NCI-H146 (cell line): ENCODE measurements around the gene SPA17.
A peak's percentile ranks its signal among the peaks of the same experiment; 100 is the strongest.

Source experiments
- DNase-seq: peaks from one replicate; lab custom pipeline; 2025; lab: John Stamatoyannopoulos, UW

Gene SPA17

DNA sequence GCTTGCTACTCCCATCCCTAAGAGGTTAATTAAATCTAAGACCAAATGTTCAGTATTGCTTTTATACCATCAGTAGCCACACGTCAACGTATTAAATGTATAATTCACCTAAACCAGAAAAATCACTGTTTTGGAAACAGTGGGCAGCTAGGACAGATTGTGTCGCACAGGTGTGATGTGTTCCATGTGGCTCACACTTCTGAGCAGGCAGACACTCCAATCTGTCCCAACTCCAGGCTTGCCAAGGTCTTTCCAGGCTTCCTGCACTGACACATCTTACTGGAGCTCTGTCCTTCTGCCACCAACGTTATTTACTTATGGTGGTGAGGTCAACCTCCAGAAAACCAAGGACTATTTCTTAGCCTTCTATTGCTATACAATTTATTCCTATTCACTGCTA is 11.6 kb upstream of the SPA17 start:
- DNase-seq, result no peak

DNA sequence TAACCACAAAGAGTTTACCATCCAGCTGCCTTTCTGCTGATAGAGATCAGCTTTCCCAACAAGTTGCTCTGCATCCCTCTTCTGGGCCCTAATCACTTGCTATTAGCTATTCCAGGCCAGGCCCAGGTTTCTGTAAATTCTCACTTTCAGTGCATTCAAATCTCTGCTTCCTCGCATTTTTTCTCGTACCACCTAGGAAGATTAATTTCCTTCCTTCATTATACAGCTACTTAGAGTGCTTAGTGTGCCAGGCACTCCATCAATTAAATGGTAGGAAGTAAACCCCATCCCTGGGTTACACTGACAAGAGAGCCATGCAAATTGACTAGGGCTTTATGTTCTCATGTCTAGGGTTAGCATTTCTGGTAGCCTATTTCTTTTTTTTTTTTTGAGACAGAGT is 9.8 kb upstream of the SPA17 start:
- DNase-seq, result no peak

GRCh38 chr11:124667601-124668000 is 6.1 kb upstream of the SPA17 start:
- no peak for DNase-seq

DNA sequence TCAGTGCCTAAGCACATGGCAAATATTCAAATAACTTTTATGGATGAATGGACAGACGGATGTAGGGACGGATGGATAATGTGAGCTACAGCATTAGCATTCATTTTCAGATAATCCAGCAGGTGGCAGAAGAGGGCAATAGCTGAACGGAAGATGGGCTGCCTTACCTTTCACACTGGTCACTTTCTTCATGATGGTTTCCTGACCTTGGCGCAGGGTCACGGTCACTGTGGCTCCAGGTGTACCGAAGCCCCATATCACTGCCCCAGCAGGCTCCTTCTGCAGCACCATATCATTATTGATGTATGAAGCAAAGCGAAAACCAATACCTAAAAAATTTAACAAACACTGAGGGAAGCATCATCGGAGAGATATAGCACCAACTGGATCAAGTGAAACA is 4.5 kb upstream of the SPA17 start:
- peak; percentile 40 for DNase-seq

- no peak for DNase-seq
Observed at GRCh38 chr11:124670732-124671131, 3.0 kb upstream of the SPA17 start.

DNA sequence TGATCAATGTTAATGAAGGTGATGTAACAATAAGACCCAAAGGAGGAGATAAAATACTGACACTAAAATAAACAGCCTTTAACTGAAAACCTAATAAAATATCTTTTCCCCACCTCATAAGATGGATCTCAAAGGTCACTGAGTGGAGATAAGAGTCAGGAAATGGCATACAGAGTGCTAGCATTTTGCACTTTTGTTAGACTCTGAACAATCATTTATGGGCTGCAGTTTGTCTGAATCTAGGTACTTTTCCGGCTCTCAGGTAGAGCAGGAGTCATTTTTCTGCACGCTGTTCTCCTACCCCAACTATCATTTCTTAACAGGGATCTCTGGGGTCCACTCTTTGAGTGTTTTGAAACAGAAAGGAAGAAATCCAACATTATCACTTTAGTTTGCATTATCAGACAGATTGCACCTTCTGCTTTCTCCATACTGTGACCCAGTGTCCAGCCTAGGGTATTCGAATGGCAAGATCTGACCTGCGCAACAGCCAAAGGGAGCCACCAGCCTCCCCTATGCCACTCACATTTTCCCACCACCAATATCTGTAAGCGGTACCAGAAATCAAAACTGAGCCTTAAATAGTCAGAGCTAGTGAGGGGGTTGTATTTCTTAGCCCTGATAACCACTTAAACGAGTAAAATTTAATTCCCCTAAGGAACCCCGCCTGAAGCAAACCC is 1.0 kb upstream of the SPA17 start:
- DNase-seq, result no peak

GRCh38 chr11:124674168-124674517 is 439 bp downstream of the SPA17 start:
- DNase-seq, result no peak

DNA sequence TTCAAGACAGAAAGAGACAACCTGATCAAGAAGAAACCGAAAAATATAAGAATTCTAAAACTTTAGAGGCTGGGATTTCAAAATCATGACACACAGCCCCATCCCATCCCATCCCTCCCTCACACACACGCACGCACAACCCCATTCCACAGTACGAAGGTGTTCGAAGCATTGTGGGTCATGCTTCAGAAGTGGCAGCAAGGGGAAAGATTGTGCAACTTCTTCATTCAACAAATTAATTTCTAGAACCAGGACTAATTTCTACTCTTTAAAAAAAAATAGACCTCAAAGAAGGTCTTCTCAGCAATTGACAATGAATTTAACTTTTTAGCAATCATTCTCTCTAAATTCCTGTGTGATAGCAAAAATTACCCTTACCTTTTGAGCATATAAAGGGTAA is 867 bp downstream of the SPA17 start:
- DNase-seq, result no peak

- DNase-seq, result no peak
Observed at GRCh38 chr11:124676386-124676785, 2.7 kb downstream of the SPA17 start.

DNA sequence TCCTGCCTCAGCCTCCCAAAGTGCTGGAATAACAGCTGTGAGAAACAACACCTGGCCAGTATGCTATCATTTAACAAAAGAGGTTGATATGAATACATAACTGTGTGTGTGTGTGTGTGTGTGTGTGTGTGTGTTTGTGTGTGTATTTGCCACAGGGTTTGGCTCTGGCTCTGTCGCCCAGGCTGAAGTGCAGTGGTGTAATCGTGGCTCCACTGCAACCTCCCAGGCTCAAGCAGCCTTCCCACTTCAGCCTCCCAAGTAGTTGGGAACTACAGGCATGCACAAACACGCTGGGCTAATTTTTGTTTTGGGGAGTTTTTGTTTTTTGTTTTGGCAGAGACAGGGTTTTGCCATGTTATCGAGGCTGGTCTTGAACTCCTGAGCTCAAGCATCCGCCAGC is 4.7 kb downstream of the SPA17 start:
- no peak for DNase-seq

DNA sequence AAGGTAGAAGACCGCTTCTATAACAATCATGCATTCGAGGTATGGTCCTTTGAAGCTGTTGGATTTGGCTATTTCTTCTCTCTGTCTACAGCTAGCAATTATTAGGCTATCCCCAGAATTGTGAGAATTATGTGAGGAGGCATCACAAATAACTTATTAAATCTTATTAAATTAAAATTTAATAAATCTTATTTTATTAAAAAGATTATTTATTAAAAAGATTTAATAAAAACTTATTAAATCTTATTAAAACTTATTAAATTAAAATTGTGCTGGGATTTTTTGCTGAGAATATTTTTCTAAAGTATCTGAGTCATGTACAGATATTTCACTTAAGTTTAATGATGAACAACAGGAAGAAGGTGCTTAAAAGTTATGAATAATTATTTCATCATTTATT is 7.7 kb downstream of the SPA17 start:
- DNase-seq, result no peak

GRCh38 chr11:124682443-124682842 is 8.7 kb downstream of the SPA17 start:
- no peak for DNase-seq

GRCh38 chr11:124693142-124693541 is 19.4 kb downstream of the SPA17 start:
- DNase-seq, result no peak

DNA sequence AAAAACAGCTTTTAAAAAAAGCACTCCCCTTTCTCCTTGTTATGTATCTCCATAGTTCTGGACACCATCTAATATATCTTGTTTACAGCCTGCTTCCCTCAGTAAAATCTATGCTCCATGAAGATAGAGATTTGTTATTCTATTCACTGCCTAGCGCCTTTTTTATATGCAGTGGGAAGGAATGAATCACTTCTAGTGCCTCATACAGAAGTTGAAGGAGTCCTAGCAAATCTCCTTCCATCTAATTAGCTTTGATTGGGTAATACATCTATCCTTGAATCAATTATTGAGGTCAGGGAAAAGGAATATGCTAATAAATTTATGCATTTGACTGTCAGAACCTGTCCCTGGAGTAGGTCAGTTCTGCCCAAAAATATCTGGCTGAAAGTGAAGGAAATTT is 25.8 kb downstream of the SPA17 start:
- DNase-seq, result no peak

DNA sequence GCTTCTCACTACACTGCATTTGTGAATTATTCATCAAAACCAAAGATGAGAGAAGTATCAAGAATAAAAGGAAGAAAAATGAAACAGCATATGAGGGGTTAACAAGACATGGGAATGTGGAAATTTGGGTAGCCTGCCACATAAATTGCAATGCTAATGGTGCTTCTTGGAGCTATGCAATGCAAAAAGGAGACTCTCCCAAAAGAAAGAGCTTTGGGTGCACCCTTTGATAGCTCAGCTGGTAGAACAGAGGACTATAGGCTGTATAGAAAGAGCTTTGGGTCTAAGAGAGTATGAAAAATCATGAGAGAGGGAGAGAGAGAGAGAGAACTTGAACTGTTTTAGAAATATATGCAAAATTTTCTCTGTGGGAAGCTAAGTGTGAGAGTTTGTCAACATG is 26.3 kb downstream of the SPA17 start:
- DNase-seq, result no peak

DNA sequence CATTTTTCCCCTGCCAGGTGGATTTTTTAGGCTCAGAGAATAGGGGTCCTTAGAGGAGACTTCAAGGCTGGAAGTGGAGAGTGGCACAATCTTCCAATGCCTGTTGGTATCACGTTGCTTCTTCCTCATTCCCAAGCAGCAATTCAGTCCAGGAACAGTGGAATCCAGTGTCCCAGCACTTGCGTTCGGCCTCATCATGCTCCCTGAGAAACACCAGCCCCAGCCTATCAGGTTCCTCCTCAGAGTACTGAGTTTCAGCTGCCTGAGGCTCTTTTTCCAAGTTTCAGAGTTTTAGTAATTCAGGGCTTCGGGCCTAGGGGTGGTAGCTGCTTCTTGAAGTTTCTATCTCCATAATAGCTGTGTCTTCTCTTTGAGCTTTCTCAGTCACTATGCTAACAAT is 34.1 kb downstream of the SPA17 start:
- no peak for DNase-seq

- DNase-seq, result no peak
Observed at GRCh38 chr11:124712392-124712791, 38.7 kb downstream of the SPA17 start.

GRCh38 chr11:124716591-124716990 is 42.9 kb downstream of the SPA17 start:
- no peak for DNase-seq

- DNase-seq, result no peak
Observed at GRCh38 chr11:124717421-124717785, 43.7 kb downstream of the SPA17 start.

DNA sequence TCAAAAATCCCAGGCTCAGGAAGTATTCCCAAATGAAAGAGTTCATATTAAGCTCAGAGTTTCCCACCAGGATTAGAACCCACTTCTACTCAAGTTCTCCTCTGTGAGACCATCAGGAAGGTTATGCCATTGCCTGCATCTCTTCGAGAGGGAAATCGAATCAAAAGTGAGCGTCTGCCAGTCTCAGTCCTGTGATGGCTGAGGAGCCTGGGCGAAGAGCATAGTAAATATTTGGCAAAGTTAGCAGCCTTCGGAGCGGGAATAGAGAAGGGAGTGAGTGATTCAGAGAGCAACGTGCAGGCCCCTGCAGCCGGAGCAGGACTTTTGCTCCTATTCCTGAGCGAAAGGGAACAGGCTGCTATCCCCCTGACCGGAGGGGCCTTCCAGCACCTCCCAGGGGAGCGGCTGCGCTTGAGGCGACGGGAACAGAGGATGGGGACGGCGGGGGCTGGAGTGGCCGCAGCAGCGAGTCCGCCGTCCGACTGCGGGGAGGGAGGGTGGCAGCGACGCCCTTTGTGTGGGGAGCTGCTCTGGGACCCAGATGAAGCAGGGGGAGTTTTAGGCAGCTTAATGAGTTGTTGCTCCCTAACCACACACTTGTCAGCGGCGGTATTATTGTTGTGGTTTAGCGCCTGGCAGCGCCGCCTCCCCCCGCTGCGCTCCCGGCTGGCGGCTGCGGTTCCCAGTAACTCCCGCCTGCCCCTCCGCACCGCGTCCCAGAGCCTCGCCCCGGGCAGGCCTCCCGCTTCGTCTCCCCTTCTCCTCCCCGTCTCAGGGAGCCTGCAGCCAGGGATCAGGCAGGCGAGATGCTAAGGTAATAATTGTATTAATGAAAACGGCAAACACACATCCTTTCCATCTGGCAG is 44.3 kb downstream of the SPA17 start:
- DNase-seq, result peak; percentile 26

GRCh38 chr11:124718801-124719200 is 45.1 kb downstream of the SPA17 start:
- DNase-seq, result no peak

GRCh38 chr11:124719534-124719933 is 45.8 kb downstream of the SPA17 start:
- no peak for DNase-seq

- DNase-seq, result no peak
Observed at GRCh38 chr11:124722176-124722575, 48.5 kb downstream of the SPA17 start.
